Endothelial cell (in vitro differentiated cells): ENCODE results near the gene ZNF827. TPM values are rescaled to one million over a fixed set of nuclear protein-coding genes. Genes with fewer than 3 reads are reported as not detected.

Experiments
- DNase-seq: peaks from one replicate; pipeline ENCODE4 v3.0.0; 2021; ENCODE audit warnings: low spot score
- H3K27ac Mint-ChIP-seq: one replicate; pipeline ENCODE4 v1.8.0; 2021; ENCODE audit warnings: mixed read lengths, inconsistent platforms; ENCODE audit not compliant: unreplicated experiment
- H3K27me3 Mint-ChIP-seq: one replicate; pipeline ENCODE4 v1.8.0; 2021; ENCODE audit warnings: mild to moderate bottlenecking, moderate library complexity, mixed read lengths, inconsistent platforms; ENCODE audit not compliant: unreplicated experiment
- H3K36me3 Mint-ChIP-seq: one replicate; pipeline ENCODE4 v1.8.0; 2021; ENCODE audit warnings: mild to moderate bottlenecking, low read depth, mixed read lengths, inconsistent platforms; ENCODE audit not compliant: unreplicated experiment
- H3K4me1 Mint-ChIP-seq: one replicate; pipeline ENCODE4 v1.8.0; 2021; ENCODE audit warnings: mild to moderate bottlenecking, mixed read lengths, inconsistent platforms; ENCODE audit not compliant: unreplicated experiment
- H3K4me3 Mint-ChIP-seq: one replicate; pipeline ENCODE4 v1.8.0; 2021; ENCODE audit warnings: mild to moderate bottlenecking, mixed read lengths, inconsistent platforms; ENCODE audit not compliant: unreplicated experiment
- H3K9me3 Mint-ChIP-seq: one replicate; pipeline ENCODE4 v1.8.0; 2021; ENCODE audit warnings: mixed read lengths, inconsistent platforms; ENCODE audit not compliant: unreplicated experiment
- CTCF ChIP-seq: fragments of 200-600 bp; sonication (generic); IDR thresholded peaks from one replicate; pipeline ENCODE4 v1.5.0; 2021; ENCODE audit warnings: antibody characterized with exemption; ENCODE audit not compliant: unreplicated experiment
- total RNA-seq: library from RNA; stranded (reverse); fragmentation: NEBNext Ultra II Directional; extraction: Animal tissue kit (Norgen Biotek cat#: 25700); gene quantifications from one replicate; pipeline ENCODE4 v1.2.1, GENCODE V29; 2021; ENCODE audit not compliant: unreplicated experiment

The ZNF827 gene
- total RNA-seq, 1 donor from 2014 or later, result 22.8 TPM

- Mint-ChIP-seq H3K4me3 (no peak overlapping the region), H3K27me3 (peaks cover 3% of the 10 kb centered on the region), H3K36me3 (no peaks in the 10 kb centered on the region), H3K9me3 (no peaks in the 10 kb centered on the region), H3K27ac (no peak overlapping the region), H3K4me1 (peaks cover 21% of the 10 kb centered on the region)
- no peak for DNase-seq
- no peak for TF ChIP-seq CTCF
Observed at GRCh38 chr4:145730026-145730425, 208.6 kb downstream of the ZNF827 start.

DNA sequence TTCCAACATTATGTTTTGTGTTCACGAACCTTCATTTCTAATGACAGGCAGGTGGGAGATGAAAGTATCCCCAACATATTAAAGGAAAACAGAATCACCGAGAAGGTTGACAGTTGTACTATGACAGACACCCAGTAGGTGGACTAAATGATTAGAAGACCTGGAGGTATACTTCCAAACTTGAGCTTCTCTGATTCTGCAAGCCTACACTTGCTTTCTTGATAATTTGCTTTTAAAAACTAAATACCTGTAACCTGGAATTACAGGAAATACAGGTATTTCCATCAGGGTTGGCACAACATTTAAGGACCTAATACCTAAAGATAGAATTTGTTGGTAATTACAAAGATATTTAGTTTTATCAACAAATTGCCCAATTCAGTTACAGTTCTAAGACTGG lies 215.3 kb downstream of the ZNF827 start:
- no peak overlapping the region for H3K4me3 Mint-ChIP-seq
- no peaks in the 10 kb centered on the region for H3K36me3 Mint-ChIP-seq
- no peaks in the 10 kb centered on the region for H3K27me3 Mint-ChIP-seq
- H3K4me1 Mint-ChIP-seq, result peaks cover 9% of the 10 kb centered on the region
- no peaks in the 10 kb centered on the region for H3K9me3 Mint-ChIP-seq
- no peak overlapping the region for H3K27ac Mint-ChIP-seq
- TF ChIP-seq CTCF, result no peak
- DNase-seq, result no peak

- no peak overlapping the region for H3K4me3 Mint-ChIP-seq
- H3K36me3 Mint-ChIP-seq, result no peaks in the 10 kb centered on the region
- peaks cover 14% of the 10 kb centered on the region for H3K4me1 Mint-ChIP-seq
- TF ChIP-seq CTCF, result no peak
- no peak overlapping the region for H3K27ac Mint-ChIP-seq
- H3K27me3 Mint-ChIP-seq, result no peaks in the 10 kb centered on the region
- H3K9me3 Mint-ChIP-seq, result no peaks in the 10 kb centered on the region
- DNase-seq, result no peak
Observed at GRCh38 chr4:145722561-145722960, 216.1 kb downstream of the ZNF827 start.

GRCh38 chr4:145720656-145721055 lies 218.0 kb downstream of the ZNF827 start:
- Mint-ChIP-seq H3K4me3 (no peak overlapping the region), H3K27ac (no peak overlapping the region), H3K4me1 (peaks cover 14% of the 10 kb centered on the region), H3K27me3 (no peaks in the 10 kb centered on the region), H3K9me3 (no peaks in the 10 kb centered on the region), H3K36me3 (no peaks in the 10 kb centered on the region)
- no peak for DNase-seq
- TF ChIP-seq CTCF, result no peak

DNA sequence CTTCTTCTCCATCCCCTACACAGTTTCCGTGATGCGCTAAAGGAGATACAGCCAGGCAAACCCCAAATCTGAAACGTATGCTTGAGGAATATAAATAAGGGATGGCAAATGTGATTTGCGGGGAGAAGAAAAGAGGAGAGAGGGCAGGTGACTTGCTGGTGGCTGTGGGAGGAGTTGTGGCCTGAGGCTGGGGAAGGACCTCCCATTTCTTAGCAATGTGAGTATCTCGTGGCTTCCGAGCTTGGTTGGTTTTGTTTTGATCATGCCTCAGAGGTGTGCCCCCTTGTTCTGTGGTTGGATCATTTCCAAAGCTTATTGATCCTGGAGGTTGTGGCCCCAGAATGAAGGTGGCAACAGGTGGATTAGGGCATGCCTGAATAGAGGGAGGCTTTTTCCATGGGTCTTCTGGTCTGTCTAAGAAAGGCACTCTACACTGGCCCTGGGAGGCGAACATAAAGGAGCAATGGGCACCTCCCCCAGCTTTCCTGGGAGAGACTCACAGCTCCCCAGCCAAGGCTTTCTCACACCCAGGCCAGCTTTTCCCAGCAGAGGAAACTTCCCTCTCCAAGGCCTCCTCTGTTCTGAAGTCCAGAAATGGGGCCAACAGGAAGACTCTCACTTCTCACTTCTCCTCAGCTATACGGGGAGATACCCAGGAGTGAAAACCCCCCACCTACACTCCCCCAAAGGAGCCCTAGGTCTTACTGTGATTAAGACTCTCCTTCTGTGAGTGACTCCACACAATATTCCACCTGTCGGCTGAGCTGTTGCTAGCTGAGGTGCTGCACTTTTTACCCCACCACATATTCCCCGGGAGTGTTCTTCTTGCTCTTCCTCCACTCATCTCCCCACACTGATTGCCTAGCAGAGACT lies 218.6 kb downstream of the ZNF827 start:
- Mint-ChIP-seq H3K4me3 (no peak overlapping the region), H3K27me3 (no peaks in the 10 kb centered on the region), H3K27ac (no peak overlapping the region), H3K9me3 (no peaks in the 10 kb centered on the region), H3K4me1 (peaks cover 14% of the 10 kb centered on the region), H3K36me3 (no peaks in the 10 kb centered on the region)
- no peak for DNase-seq
- no peak for TF ChIP-seq CTCF
